Endothelial cell of umbilical vein (primary cell): ENCODE measurements around the gene WAC. TPM values are rescaled to one million over a fixed set of nuclear protein-coding genes. Genes with fewer than 3 reads are reported as not detected.

ENCODE experiments used
- BruUV-seq: library from RNA; stranded (reverse); fragments of 400-500 nt; replicated peaks from 2 replicates; lab custom pipeline; 2021; lab: Mats Ljungman, UMichigan
- CTCF ChIA-PET: fragments of 300-600, 350-600 bp; sonication (Branson Sonifier 250); formaldehyde crosslinking; loops from one replicate; lab custom pipeline; 2021; ENCODE audit warnings: antibody characterized with exemption, inconsistent platforms; lab: Charles Lee
- POLR2A ChIA-PET: fragments of 300-600, 350-600 bp; sonication (Branson Sonifier 250); formaldehyde crosslinking; loops from one replicate; lab custom pipeline; 2021; ENCODE audit warnings: antibody characterized with exemption, inconsistent platforms; lab: Charles Lee
- DNase-seq: peaks from one replicate; pipeline ENCODE4 v3.0.0-alpha.2; 2011; ENCODE audit warnings: low read depth, low spot score
- FAIRE-seq: peaks from 2 replicates; lab custom pipeline; 2011; peaks lifted over from hg19 to GRCh38; lab: Jason Lieb, UNC
- H2AFZ ChIP-seq: 2 replicates; pipeline ENCODE4 v1.6.0; 2012; ENCODE audit warnings: low read depth, low read length, control low read depth, inconsistent platforms
- H3K27ac ChIP-seq: 2 replicates; pipeline ENCODE4 v1.5.1; 2011; ENCODE audit warnings: low read depth, mild to moderate bottlenecking, control low read depth, low read length, moderate library complexity; ENCODE audit not compliant: insufficient read depth
- H3K27me3 ChIP-seq, 2 experiments: 2 replicates each; pipeline versions ENCODE4 v1.6.0 to v1.6.1; 2011; ENCODE audit warnings: low read length in 2 of 2, mixed read lengths in 1 of 2; ENCODE audit not compliant: control insufficient read depth in 2 of 2, insufficient read depth in 2 of 2
- H3K36me3 ChIP-seq, 2 experiments: 2 replicates in 1 of 2; 3 replicates in 1 of 2; pipeline ENCODE4 v1.5.1; 2011; ENCODE audit warnings: low read length in 2 of 2, mild to moderate bottlenecking in 1 of 2, moderate library complexity in 1 of 2; ENCODE audit not compliant: control insufficient read depth in 2 of 2, insufficient read depth in 2 of 2; ENCODE audit errors: extremely low read depth in 1 of 2
- H3K4me1 ChIP-seq: 3 replicates; pipeline ENCODE4 v1.5.1; 2011; ENCODE audit warnings: mild to moderate bottlenecking, low read length; ENCODE audit not compliant: control insufficient read depth, insufficient read depth; ENCODE audit errors: extremely low read depth
- H3K4me2 ChIP-seq: 2 replicates; pipeline ENCODE4 v1.6.1; 2011; ENCODE audit warnings: low read length, control low read depth, mixed read lengths; ENCODE audit not compliant: insufficient read depth
- H3K4me3 ChIP-seq, 3 experiments: fragments of 200-600 bp in 1 of 3; sonication (generic), shearing (Covaris generic) in 1 of 3; replicated peaks in 1 of 3; 2 replicates each; pipeline ENCODE4 v1.5.1; 2011 to 2016; ENCODE audit warnings: control low read depth in 3 of 3, low read length in 3 of 3, mild to moderate bottlenecking in 2 of 3, inconsistent platforms in 1 of 3, low read depth in 1 of 3, moderate library complexity in 1 of 3; ENCODE audit not compliant: insufficient read depth in 1 of 3
- H3K79me2 ChIP-seq: 2 replicates; pipeline ENCODE4 v1.6.0; 2012; ENCODE audit warnings: low read length, inconsistent platforms; ENCODE audit not compliant: control insufficient read depth, insufficient read depth
- H3K9ac ChIP-seq: replicated peaks from 2 replicates; pipeline ENCODE3; 2011; ENCODE audit warnings: low read length, control low read depth; ENCODE audit not compliant: insufficient read depth; ENCODE audit errors: extremely low read depth
- H3K9me1 ChIP-seq: replicated peaks from 3 replicates; pipeline ENCODE4 v1.6.0; 2011; ENCODE audit warnings: mild to moderate bottlenecking, low read length; ENCODE audit not compliant: control insufficient read depth, insufficient read depth; ENCODE audit errors: extremely low read depth
- H3K9me3 ChIP-seq: replicated peaks from 2 replicates; pipeline ENCODE4 v1.5.1; 2012; ENCODE audit warnings: low read length, inconsistent platforms; ENCODE audit not compliant: control insufficient read depth, insufficient read depth
- H4K20me1 ChIP-seq: replicated peaks from 2 replicates; pipeline ENCODE3; 2011; ENCODE audit warnings: mild to moderate bottlenecking, low read length; ENCODE audit not compliant: control insufficient read depth, insufficient read depth; ENCODE audit errors: extremely low read depth
- EZH2 ChIP-seq: IDR thresholded peaks from 2 replicates; pipeline ENCODE4 v1.6.1; 2012; ENCODE audit warnings: borderline replicate concordance, low read depth, mild to moderate bottlenecking, moderate library complexity, low read length, inconsistent platforms; ENCODE audit not compliant: severe bottlenecking
- FOS ChIP-seq: IDR thresholded peaks from 2 replicates; pipeline ENCODE4 v1.6.1; 2011; ENCODE audit warnings: mild to moderate bottlenecking, low read length, moderate library complexity, borderline replicate concordance; ENCODE audit not compliant: insufficient read depth
- GATA2 ChIP-seq: IDR thresholded peaks from 2 replicates; pipeline ENCODE4 v1.7.0; 2011; ENCODE audit warnings: low read depth, mild to moderate bottlenecking, moderate library complexity, mixed read lengths, low read length; ENCODE audit not compliant: insufficient read length, insufficient read depth
- JUN ChIP-seq: IDR thresholded peaks from 2 replicates; pipeline ENCODE4 v1.6.1; 2011; ENCODE audit warnings: borderline replicate concordance, low read depth; ENCODE audit not compliant: insufficient read length, insufficient read depth
- MAX ChIP-seq: IDR thresholded peaks from 2 replicates; pipeline ENCODE4 v1.6.1; 2011; ENCODE audit not compliant: insufficient read depth, insufficient read length
- MYC ChIP-seq: IDR thresholded peaks from one replicate; pipeline ENCODE4 v1.6.1; 2011; ENCODE audit warnings: mild to moderate bottlenecking, low read depth, low read length
- POLR2A ChIP-seq: IDR thresholded peaks from 2 replicates; pipeline ENCODE4 v1.6.1; 2012; ENCODE audit warnings: low read depth, mild to moderate bottlenecking, control low read depth, low read length
- POLR2AphosphoS5 ChIP-seq: IDR thresholded peaks from 2 replicates; pipeline ENCODE4 v1.6.1; 2012; ENCODE audit warnings: low read depth, mild to moderate bottlenecking, control low read depth, low read length, moderate library complexity; ENCODE audit not compliant: insufficient read depth
- dilution Hi-C: fragments of 300-500 bp; cut with MboI; formaldehyde crosslinking; loops from one replicate; pipeline ENCODE4 v1.15.0; 2019; ENCODE audit warnings: low sequenced_read_pairs; ENCODE audit not compliant: extremely low pct_ligation_motif_present
- intact Hi-C: fragments of 100-400 bp; cut with micrococcal nuclease; formaldehyde crosslinking; loops from one replicate; pipeline ENCODE4 v1.10.0; 2022
- polyA plus RNA-seq, 4 experiments: library from polyadenylated mRNA; depleted of rRNA in 3 of 4; stranded (reverse) in 3 of 4; unstranded in 1 of 4; fragments of >200 nt; gene quantifications; 2 replicates each; pipeline versions ENCODE4 v1.2.1 to v1.2.3, GENCODE V29; 2011 to 2012; ENCODE audit warnings: missing spikeins in 1 of 4
- total RNA-seq: library from RNA; stranded (reverse); gene quantifications from 2 replicates; pipeline ENCODE4 v1.2.3, GENCODE V29; 2021
- TF ChIP-seq, protein P1 (sequence below), 2 donors: IDR thresholded peaks; 1 replicate in 1 of 2; 2 replicates in 1 of 2; pipeline ENCODE4 v1.5.1; 2011; ENCODE audit warnings: low read length in 2 of 2, mild to moderate bottlenecking in 2 of 2, moderate library complexity in 2 of 2, control low read depth in 1 of 2, inconsistent platforms in 1 of 2, low read depth in 1 of 2; ENCODE audit not compliant: insufficient read depth in 1 of 2; ENCODE audit errors: extremely low read depth in 1 of 2

The WAC gene
- total and polyA plus RNA-seq, 2 donors (not counting 3 experiments of a cell fraction or from before 2014, with no cell fraction given): 49.2 to 101 TPM

GRCh38 chr10:28585076-28585475 lies 52.2 kb downstream of the WAC start:
- no peak overlapping the region for H3K9ac ChIP-seq
- no peak overlapping the region for H3K4me3 ChIP-seq
- no peak overlapping the region for H2AFZ ChIP-seq
- FAIRE-seq (no peak), DNase-seq (no peak)
- no peak overlapping the region for H3K27ac ChIP-seq
- H4K20me1 ChIP-seq: peaks cover 36% of the 10 kb centered on the region
- POLR2A ChIA-PET: no interaction called here
- H3K27me3 ChIP-seq: no peaks in the 10 kb centered on the region
- no peak overlapping the region for H3K4me2 ChIP-seq
- intact Hi-C loops (loop anchor here (5.0 kb wide), 1 partner anchor 153 kb away; no protein-coding TSS in a partner anchor), dilution Hi-C loops (no loop called here)
- H3K9me1 ChIP-seq: peaks cover 4% of the 10 kb centered on the region
- no peaks in the 10 kb centered on the region for H3K4me1 ChIP-seq
- peaks cover 9 to 17% of the 10 kb centered on the region in 2 experiments for H3K36me3 ChIP-seq
- peaks cover 96% of the 10 kb centered on the region for H3K79me2 ChIP-seq
- no TSS peak for BruUV-seq
- CTCF ChIA-PET: interaction anchor here (1.4 to 1.7 kb wide), 2 partner anchors 9 kb away, joined by 4 read pairs; no protein-coding TSS in a partner anchor
- no peaks in the 10 kb centered on the region for H3K9me3 ChIP-seq
- TF ChIP-seq EZH2: no peak
- TF ChIP-seq JUN: no peak
- TF ChIP-seq, protein P1, sequence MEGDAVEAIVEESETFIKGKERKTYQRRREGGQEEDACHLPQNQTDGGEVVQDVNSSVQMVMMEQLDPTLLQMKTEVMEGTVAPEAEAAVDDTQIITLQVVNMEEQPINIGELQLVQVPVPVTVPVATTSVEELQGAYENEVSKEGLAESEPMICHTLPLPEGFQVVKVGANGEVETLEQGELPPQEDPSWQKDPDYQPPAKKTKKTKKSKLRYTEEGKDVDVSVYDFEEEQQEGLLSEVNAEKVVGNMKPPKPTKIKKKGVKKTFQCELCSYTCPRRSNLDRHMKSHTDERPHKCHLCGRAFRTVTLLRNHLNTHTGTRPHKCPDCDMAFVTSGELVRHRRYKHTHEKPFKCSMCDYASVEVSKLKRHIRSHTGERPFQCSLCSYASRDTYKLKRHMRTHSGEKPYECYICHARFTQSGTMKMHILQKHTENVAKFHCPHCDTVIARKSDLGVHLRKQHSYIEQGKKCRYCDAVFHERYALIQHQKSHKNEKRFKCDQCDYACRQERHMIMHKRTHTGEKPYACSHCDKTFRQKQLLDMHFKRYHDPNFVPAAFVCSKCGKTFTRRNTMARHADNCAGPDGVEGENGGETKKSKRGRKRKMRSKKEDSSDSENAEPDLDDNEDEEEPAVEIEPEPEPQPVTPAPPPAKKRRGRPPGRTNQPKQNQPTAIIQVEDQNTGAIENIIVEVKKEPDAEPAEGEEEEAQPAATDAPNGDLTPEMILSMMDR (IDR thresholded peaks at IDR 0.05; ENCODE audit: extremely low read depth in 1 of 2, insufficient read depth in 1 of 2, low read depth in 1 of 2, low read length in 2 of 2): no peak
- TF ChIP-seq GATA2: no peak
- TF ChIP-seq FOS: no peak
- TF ChIP-seq POLR2A: no peak
- TF ChIP-seq MYC: no peak
- no peak for TF ChIP-seq MAX
- no peak for TF ChIP-seq POLR2AphosphoS5
